SK-N-SH (cell line): Measurements from ENCODE around the gene TTC27. TPM values are rescaled to one million over a fixed set of nuclear protein-coding genes. Genes with fewer than 3 reads are reported as not detected.

ENCODE experiments used
- CTCF ChIA-PET: fragments of 300-600, 350-600 bp; formaldehyde crosslinking; extraction: SDS; loops from one replicate; lab custom pipeline; 2021; lab: Yijun Ruan, JAX
- POLR2A ChIA-PET: fragments of 350-600 bp; sonication (Branson Sonifier 250); formaldehyde crosslinking; extraction: SDS; loops from one replicate; lab custom pipeline; 2020; ENCODE audit warnings: antibody characterized with exemption, inconsistent platforms; lab: Yijun Ruan, JAX
- DNase-seq: peaks from one replicate; pipeline ENCODE4 v3.0.0; 2012
- H2AFZ ChIP-seq: fragments of 200-600 bp; sonication (generic); 2 replicates; pipeline ENCODE4 v1.8.1; 2016; ENCODE audit warnings: antibody characterized with exemption, mild to moderate bottlenecking, low read depth
- H3F3A ChIP-seq: fragments of 200-600 bp; sonication (generic); replicated peaks from 2 replicates; pipeline ENCODE3; 2016; ENCODE audit warnings: antibody characterized with exemption, mild to moderate bottlenecking; ENCODE audit not compliant: insufficient read depth
- H3K27ac ChIP-seq, 2 experiments: fragments of 200-500 bp in 1 of 2; fragments of 200-600 bp in 1 of 2; sonication (Bioruptor generic) in 1 of 2; sonication (generic), shearing (Covaris generic) in 1 of 2; 2 replicates each; pipeline versions ENCODE4 v1.5.1 to v1.6.1; 2014 to 2016; ENCODE audit warnings: low read depth in 2 of 2, inconsistent platforms in 1 of 2, low read length in 1 of 2, mild to moderate bottlenecking in 1 of 2, mixed read lengths in 1 of 2
- H3K27me3 ChIP-seq: fragments of 200-600 bp; sonication (generic), shearing (Covaris generic); 2 replicates; pipeline ENCODE4 v1.6.1; 2016; ENCODE audit warnings: mixed run types; ENCODE audit not compliant: insufficient read depth
- H3K36me3 ChIP-seq, 2 experiments: fragments of 200-500 bp in 1 of 2; fragments of 200-600 bp in 1 of 2; sonication (Bioruptor generic) in 1 of 2; sonication (generic) in 1 of 2; replicated peaks in 1 of 2; 2 replicates each; pipeline versions ENCODE3 to v1.5.1; 2014 to 2016; ENCODE audit warnings: low read length in 1 of 2, mild to moderate bottlenecking in 1 of 2; ENCODE audit not compliant: insufficient read depth in 2 of 2, control insufficient read depth in 1 of 2
- H3K4me1 ChIP-seq, 2 experiments: fragments of 200-500 bp in 1 of 2; fragments of 200-600 bp in 1 of 2; sonication (Bioruptor generic) in 1 of 2; sonication (generic), shearing (Covaris generic) in 1 of 2; 2 replicates each; pipeline versions ENCODE4 v1.5.1 to v1.6.1; 2014 to 2016; ENCODE audit warnings: low read depth in 1 of 2, low read length in 1 of 2, mixed run types in 1 of 2; ENCODE audit not compliant: insufficient read depth in 2 of 2, control insufficient read depth in 1 of 2
- H3K4me2 ChIP-seq: fragments of 200-600 bp; sonication (generic), shearing (Covaris generic); 2 replicates; pipeline ENCODE4 v1.6.1; 2017; ENCODE audit warnings: mixed run types
- H3K4me3 ChIP-seq, 2 experiments: fragments of 200-500 bp in 1 of 2; fragments of 200-600 bp in 1 of 2; sonication (Bioruptor generic) in 1 of 2; sonication (generic), shearing (Covaris generic) in 1 of 2; 2 replicates each; pipeline versions ENCODE4 v1.5.1 to v1.8.1; 2014 to 2016; ENCODE audit warnings: low read depth in 2 of 2, inconsistent platforms in 1 of 2, low read length in 1 of 2, mild to moderate bottlenecking in 1 of 2, mixed read lengths in 1 of 2, moderate library complexity in 1 of 2
- H3K79me2 ChIP-seq: fragments of 200-600 bp; sonication (generic); 2 replicates; pipeline ENCODE4 v1.8.1; 2017; ENCODE audit warnings: mild to moderate bottlenecking; ENCODE audit not compliant: insufficient read depth
- H3K9ac ChIP-seq: fragments of 200-600 bp; sonication (generic); 2 replicates; pipeline ENCODE4 v1.6.1; 2017; ENCODE audit warnings: mixed run types
- H3K9me2 ChIP-seq: fragments of 200-600 bp; sonication (generic); 2 replicates; pipeline ENCODE4 v1.6.1; 2017; ENCODE audit warnings: mixed run types
- H3K9me3 ChIP-seq: fragments of 200-600 bp; sonication (generic); 2 replicates; pipeline ENCODE4 v1.6.1; 2017; ENCODE audit warnings: mixed run types, mild to moderate bottlenecking, moderate library complexity
- H4K20me1 ChIP-seq: fragments of 200-600 bp; sonication (generic); 2 replicates; pipeline ENCODE4 v1.6.1; 2017; ENCODE audit warnings: mild to moderate bottlenecking, mixed run types; ENCODE audit not compliant: insufficient read depth
- CHD2 ChIP-seq: fragments of 150-350 bp; IDR thresholded peaks from 2 replicates; pipeline ENCODE4 v1.6.1; 2018; ENCODE audit warnings: low read length; ENCODE audit not compliant: partially characterized antibody
- CTCF ChIP-seq: fragments of 200-600 bp; sonication (generic); IDR thresholded peaks from 2 replicates; pipeline ENCODE4 v1.6.1; 2017; ENCODE audit warnings: antibody characterized with exemption, mild to moderate bottlenecking, moderate library complexity
- ELF1 ChIP-seq: IDR thresholded peaks from 2 replicates; pipeline ENCODE4 v1.4.0; 2012
- EP300 ChIP-seq, 2 experiments: IDR thresholded peaks; 2 replicates each; pipeline versions ENCODE4 v1.4.0 to v1.6.1; 2012; ENCODE audit warnings: borderline replicate concordance in 1 of 2, low read depth in 1 of 2, low read length in 1 of 2
- FOSL2 ChIP-seq: IDR thresholded peaks from 2 replicates; pipeline ENCODE4 v1.4.0; 2012; ENCODE audit warnings: low read depth, mild to moderate bottlenecking, moderate library complexity, borderline replicate concordance
- FOXJ3 ChIP-seq: sonication (generic); formaldehyde crosslinking; IDR thresholded peaks from 2 replicates; pipeline ENCODE4 v1.5.1; 2020; ENCODE audit warnings: mild to moderate bottlenecking, missing genetic modification reagents
- GABPA ChIP-seq: IDR thresholded peaks from 2 replicates; pipeline ENCODE4 v1.4.0; 2012; ENCODE audit warnings: low read depth, mild to moderate bottlenecking
- GATA2 ChIP-seq: sonication (generic); formaldehyde crosslinking; IDR thresholded peaks from 2 replicates; pipeline ENCODE4 v1.5.0; 2020; ENCODE audit warnings: mild to moderate bottlenecking, missing genetic modification reagents
- JUND ChIP-seq: IDR thresholded peaks from 2 replicates; pipeline ENCODE4 v1.4.0; 2012
- MAX ChIP-seq: IDR thresholded peaks from 2 replicates; pipeline ENCODE4 v1.4.0; 2012; ENCODE audit warnings: low read depth
- MEF2A ChIP-seq: IDR thresholded peaks from 2 replicates; pipeline ENCODE4 v1.4.0; 2012; ENCODE audit warnings: low read depth, borderline replicate concordance
- POLR2AphosphoS5 ChIP-seq: IDR thresholded peaks from 2 replicates; pipeline ENCODE4 v1.6.1; 2012; ENCODE audit warnings: low read depth, low read length
- RAD21 ChIP-seq: IDR thresholded peaks from 2 replicates; pipeline ENCODE4 v1.6.1; 2012; ENCODE audit warnings: mild to moderate bottlenecking, low read length
- RCOR1 ChIP-seq: fragments of 150-350 bp; IDR thresholded peaks from 2 replicates; pipeline ENCODE4 v1.6.1; 2017; ENCODE audit warnings: antibody characterized with exemption, low read length
- REST ChIP-seq: IDR thresholded peaks from 2 replicates; pipeline ENCODE4 v1.6.1; 2012; ENCODE audit warnings: mild to moderate bottlenecking, low read depth, low read length, moderate library complexity
- RXRA ChIP-seq: IDR thresholded peaks from 2 replicates; pipeline ENCODE4 v1.4.0; 2012; ENCODE audit warnings: low read depth, mild to moderate bottlenecking, borderline replicate concordance
- SIN3A ChIP-seq: IDR thresholded peaks from 2 replicates; pipeline ENCODE4 v1.6.1; 2012; ENCODE audit warnings: low read depth, mild to moderate bottlenecking, low read length, moderate library complexity, borderline replicate concordance
- SMC3 ChIP-seq: IDR thresholded peaks from 2 replicates; pipeline ENCODE4 v1.6.1; 2012; ENCODE audit warnings: low read depth, low read length, improper control_type of control experiment
- TAF1 ChIP-seq: IDR thresholded peaks from 2 replicates; pipeline ENCODE4 v1.6.1; 2012; ENCODE audit warnings: low read depth, mild to moderate bottlenecking, low read length, moderate library complexity, borderline replicate concordance
- TEAD4 ChIP-seq: IDR thresholded peaks from 2 replicates; pipeline ENCODE4 v1.4.0; 2012; ENCODE audit warnings: mild to moderate bottlenecking, borderline replicate concordance; ENCODE audit not compliant: insufficient read depth
- YY1 ChIP-seq: IDR thresholded peaks from 2 replicates; pipeline ENCODE4 v1.4.0; 2012; ENCODE audit warnings: low read depth, mild to moderate bottlenecking
- WGBS: methylation state at CpG from one replicate; pipeline ENCODE4 v1.1.6; 2017; ENCODE audit warnings: low lambda C conversion rate; 5-methylcytosine and 5-hydroxymethylcytosine counted together
- polyA plus RNA-seq, 3 experiments: library from polyadenylated mRNA; depleted of rRNA; stranded (reverse); fragments of >200 nt; gene quantifications; 2 replicates each; pipeline ENCODE4 v1.2.3, GENCODE V29; 2012

TTC27 gene
- polyA plus RNA-seq, 1 of the 3 experiments (the other 2 are of a cell fraction) = 14.4 TPM

- Histone ChIP-seq H2AFZ (no peak overlapping the region), H3K9ac (no peak overlapping the region), H3K27ac (no peak overlapping the region), H4K20me1 (no peaks in the 10 kb centered on the region), H3K27me3 (no peaks in the 10 kb centered on the region), H3K4me2 (no peak overlapping the region), H3K9me2 (no peaks in the 10 kb centered on the region), H3K4me1 (peaks cover 10 to 31% of the 10 kb centered on the region in 2 experiments), H3K9me3 (no peaks in the 10 kb centered on the region), H3K4me3 (no peak overlapping the region), H3K79me2 (no peaks in the 10 kb centered on the region), H3F3A (peaks cover 11% of the 10 kb centered on the region), H3K36me3 (no peaks in the 10 kb centered on the region)
- ChIA-PET POLR2A (no interaction called here), CTCF (interaction anchor here (2.8 kb wide), 1 partner anchor 8 kb away, joined by 12 read pairs; no protein-coding TSS in a partner anchor)
- WGBS = 85% methylated on average over 3 of the region's 3 CpGs
- no peak for DNase-seq
- TF ChIP-seq FOXJ3 (CRISPR knock-in tag) = no peak
Measured at GRCh38 chr2:32835148-32835547, 207.3 kb downstream of the TTC27 start.

GRCh38 chr2:32836933-32837332, 209.1 kb downstream of the TTC27 start:
- no peaks in the 10 kb centered on the region for H3K79me2 ChIP-seq
- CTCF ChIA-PET = interaction anchor here (0.8 to 2.8 kb wide), 6 partner anchors 10 to 746 kb away, joined by 3 to 12 read pairs (median 5); no protein-coding TSS in a partner anchor
- no peak overlapping the region for H3K4me2 ChIP-seq
- no peaks in the 10 kb centered on the region for H3K9me3 ChIP-seq
- POLR2A ChIA-PET = interaction anchor here (0.8 kb wide), 1 partner anchor 13 kb away, joined by 3 read pairs; no protein-coding TSS in a partner anchor
- peak overlapping the region in 1 of 2 experiments; percentile 30; a peak in 2 of 4 replicates for H3K27ac ChIP-seq
- no peaks in the 10 kb centered on the region for H3K36me3 ChIP-seq
- 69% methylated on average over 5 of the region's 5 CpGs for WGBS
- peaks cover 9 to 31% of the 10 kb centered on the region in 2 experiments for H3K4me1 ChIP-seq
- no peaks in the 10 kb centered on the region for H4K20me1 ChIP-seq
- H2AFZ ChIP-seq = no peak overlapping the region
- no peaks in the 10 kb centered on the region for H3K9me2 ChIP-seq
- peak; percentile 65 for DNase-seq
- no peak overlapping the region for H3K4me3 ChIP-seq
- H3K9ac ChIP-seq = no peak overlapping the region
- peaks cover 11% of the 10 kb centered on the region for H3F3A ChIP-seq
- H3K27me3 ChIP-seq = no peaks in the 10 kb centered on the region
- peak in 1 of 2 experiments; percentile 90; a peak in 2 of 4 replicates for TF ChIP-seq EP300 (IDR thresholded peaks at IDR 0.05; ENCODE audit: borderline replicate concordance in 1 of 2, low read depth in 1 of 2, low read length in 1 of 2)
- no peak for TF ChIP-seq MAX
- TF ChIP-seq TEAD4 = no peak
- TF ChIP-seq CHD2 = peak; percentile 78
- TF ChIP-seq FOSL2 = no peak
- no peak for TF ChIP-seq CTCF
- TF ChIP-seq TAF1 = no peak
- TF ChIP-seq MEF2A = no peak
- TF ChIP-seq FOXJ3 (CRISPR knock-in tag) = peak; percentile 88
- peak; percentile 98 for TF ChIP-seq GATA2
- TF ChIP-seq RAD21 = peak; percentile 28; the same call in 1 of the 2 replicates
- TF ChIP-seq RCOR1 = peak; percentile 93
- no peak for TF ChIP-seq SIN3A
- TF ChIP-seq JUND = no peak
- no peak for TF ChIP-seq POLR2AphosphoS5
- TF ChIP-seq YY1 = no peak
- no peak for TF ChIP-seq ELF1
- peak; percentile 3; the same call in 1 of the 2 replicates for TF ChIP-seq SMC3
- no peak for TF ChIP-seq RXRA
- TF ChIP-seq GABPA = no peak
- no peak for TF ChIP-seq REST
